ENCODE results near the gene ATP10B.

Gene ATP10B

DNA sequence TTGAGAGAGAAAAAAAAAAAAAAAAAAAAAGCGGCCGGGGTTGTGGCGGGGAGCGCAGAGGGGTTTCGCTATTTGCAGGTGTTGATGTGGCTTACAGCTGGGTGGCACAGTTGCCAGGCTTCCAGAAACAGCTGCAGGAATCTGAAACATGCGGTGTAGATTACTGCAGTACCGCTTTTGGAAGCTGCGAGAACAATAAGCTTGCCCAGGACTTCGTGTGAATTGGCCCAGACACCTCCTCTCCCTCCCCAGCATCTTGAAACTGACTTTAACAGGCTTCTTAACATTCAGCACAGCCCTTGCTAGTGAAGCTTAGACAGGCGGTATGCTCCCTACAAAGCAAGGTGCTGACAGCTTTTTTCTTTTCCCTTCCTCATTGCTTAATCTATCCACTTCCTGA lies 104.0 kb downstream of the ATP10B start:
- DNase-seq (ENCODE audit: low spot score) = no peak
- in situ Hi-C loops (cut with MboI; ENCODE audit: low pct_unique_long_range_greater_than_20kb, low sequenced_read_pairs, unreplicated experiment) = no loop called here
- TF ChIP-seq CTCF (IDR thresholded peaks at IDR 0.05; ENCODE audit: extremely low read depth, insufficient read depth, missing control alignments) = no peak

GRCh38 chr5:160747559-160747958 lies 104.5 kb downstream of the ATP10B start:
- in situ Hi-C loops (cut with MboI; ENCODE audit: low pct_unique_long_range_greater_than_20kb, low sequenced_read_pairs, unreplicated experiment) = no loop called here
- no peak for TF ChIP-seq CTCF (IDR thresholded peaks at IDR 0.05; ENCODE audit: extremely low read depth, insufficient read depth, missing control alignments)
- no peak for DNase-seq (ENCODE audit: low spot score)

DNA sequence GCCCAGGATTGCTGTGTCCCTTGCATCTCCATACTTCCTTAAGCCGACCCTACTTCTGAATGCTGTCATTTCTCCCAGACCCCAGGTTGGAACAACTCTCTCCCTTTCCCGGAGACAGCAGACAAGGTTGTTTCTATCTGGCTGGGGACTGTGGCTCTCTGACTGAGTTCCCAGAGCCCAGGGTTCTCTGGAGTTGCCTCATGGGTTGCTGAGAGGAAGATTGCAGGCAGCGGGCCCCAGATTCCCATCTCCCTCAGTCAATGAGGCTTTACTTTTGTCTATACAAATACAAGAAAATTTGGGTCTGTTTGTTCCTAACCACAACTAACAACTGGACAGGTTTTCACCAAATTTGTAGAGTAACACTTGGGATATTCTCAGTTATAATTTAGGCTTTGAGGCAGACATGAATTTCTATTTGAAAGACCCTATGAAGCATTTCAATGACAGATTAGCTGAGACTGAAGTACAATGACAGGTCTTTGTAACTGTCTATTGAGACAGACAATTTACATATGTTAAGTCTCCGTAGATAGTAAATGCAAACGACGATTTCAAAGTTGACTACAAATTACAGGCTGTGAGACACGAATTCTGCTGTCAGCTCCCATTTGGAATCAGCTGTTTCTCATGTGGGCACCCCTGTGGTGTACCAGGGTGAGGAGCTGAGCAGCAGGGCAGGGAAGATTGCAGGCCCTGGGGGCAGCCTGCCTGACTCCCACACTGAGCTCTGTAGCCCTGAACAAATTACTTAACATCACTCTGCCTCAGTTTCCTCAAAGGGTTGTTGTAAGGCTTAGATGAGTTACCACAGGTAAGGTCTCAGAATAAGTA lies 107.5 kb downstream of the ATP10B start:
- no peak for TF ChIP-seq CTCF (IDR thresholded peaks at IDR 0.05; ENCODE audit: extremely low read depth, insufficient read depth, missing control alignments)
- in situ Hi-C loops (cut with MboI; ENCODE audit: low pct_unique_long_range_greater_than_20kb, low sequenced_read_pairs, unreplicated experiment) = no loop called here

GRCh38 chr5:160743027-160743426 lies 109.0 kb downstream of the ATP10B start:
- no peak for TF ChIP-seq CTCF (IDR thresholded peaks at IDR 0.05; ENCODE audit: extremely low read depth, insufficient read depth, missing control alignments)
- in situ Hi-C loops (cut with MboI; ENCODE audit: low pct_unique_long_range_greater_than_20kb, low sequenced_read_pairs, unreplicated experiment) = no loop called here
- no peak for DNase-seq (ENCODE audit: low spot score)

More for the DNA sequence above, 107.5 kb downstream of the ATP10B start:
- DNase-seq (ENCODE audit: low spot score) = no peak

GRCh38 chr5:160742446-160742845 lies 109.6 kb downstream of the ATP10B start:
- in situ Hi-C loops (cut with MboI; ENCODE audit: low pct_unique_long_range_greater_than_20kb, low sequenced_read_pairs, unreplicated experiment) = no loop called here
- TF ChIP-seq CTCF (IDR thresholded peaks at IDR 0.05; ENCODE audit: extremely low read depth, insufficient read depth, missing control alignments) = no peak
- no peak for DNase-seq (ENCODE audit: low spot score)

DNA sequence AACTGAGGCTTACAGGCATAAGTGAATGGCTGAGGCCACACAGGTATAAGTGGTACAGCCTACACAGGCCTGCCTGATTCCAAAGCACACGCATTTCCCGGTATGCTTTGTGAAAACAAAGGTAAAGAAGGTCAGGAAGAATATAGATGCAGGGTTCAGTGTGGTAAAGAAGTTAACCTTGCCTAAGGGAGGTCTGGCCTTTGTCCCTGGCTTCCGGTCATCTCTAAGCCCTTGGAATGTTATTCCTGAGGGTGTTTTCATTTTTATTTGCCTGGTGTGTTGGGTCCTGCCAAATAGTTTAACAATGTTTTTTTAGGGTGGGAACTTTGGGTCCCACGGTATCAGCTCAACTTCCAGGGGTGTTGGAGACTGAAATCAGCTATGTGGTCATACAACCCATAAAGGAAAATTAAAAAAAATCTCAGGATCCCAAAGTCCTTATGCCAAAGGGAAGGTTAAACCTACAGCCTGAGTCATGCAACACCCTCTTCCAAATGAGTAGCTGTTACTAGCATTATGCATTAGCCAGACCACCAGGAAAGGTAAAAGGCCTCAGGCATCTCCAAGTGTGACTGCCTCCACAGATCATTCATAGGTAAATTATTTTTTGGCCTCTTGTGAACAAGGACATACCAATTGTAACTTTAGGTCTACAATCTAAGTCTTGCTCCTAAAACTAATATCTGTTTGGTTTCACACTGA lies 124.6 kb downstream of the ATP10B start:
- TF ChIP-seq CTCF (IDR thresholded peaks at IDR 0.05; ENCODE audit: extremely low read depth, insufficient read depth, missing control alignments) = no peak
- no peak for DNase-seq (ENCODE audit: low spot score)
- in situ Hi-C loops (cut with MboI; ENCODE audit: low pct_unique_long_range_greater_than_20kb, low sequenced_read_pairs, unreplicated experiment) = no loop called here
